ENCODE results near the gene CGNL1. TPM values are rescaled to one million over a fixed set of nuclear protein-coding genes. Genes with fewer than 3 reads are reported as not detected.

The CGNL1 gene
- total RNA-seq, 1 experiment from 2014 or later: 3.3 TPM

DNA sequence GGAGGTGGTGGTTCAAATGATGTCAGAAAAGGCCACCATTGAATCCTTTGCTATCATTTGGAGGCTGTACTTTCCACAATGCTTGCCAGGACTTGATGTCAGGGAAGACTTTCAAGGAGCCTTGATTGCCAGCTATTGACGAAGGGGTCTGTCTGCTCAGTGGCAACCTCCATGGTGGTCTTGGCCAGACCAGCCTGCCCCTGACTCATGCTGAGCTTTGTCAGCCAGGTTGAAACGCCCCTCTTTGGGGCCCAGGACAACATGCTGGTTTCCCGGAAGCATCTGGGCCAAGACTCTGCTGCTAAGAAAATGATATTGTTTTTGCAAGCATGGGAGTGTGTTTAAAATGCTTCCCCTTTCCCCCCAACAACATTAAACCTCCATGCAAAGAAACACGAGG is 26.7 kb downstream of the CGNL1 start:
- CTCF ChIA-PET: no interaction called here

DNA sequence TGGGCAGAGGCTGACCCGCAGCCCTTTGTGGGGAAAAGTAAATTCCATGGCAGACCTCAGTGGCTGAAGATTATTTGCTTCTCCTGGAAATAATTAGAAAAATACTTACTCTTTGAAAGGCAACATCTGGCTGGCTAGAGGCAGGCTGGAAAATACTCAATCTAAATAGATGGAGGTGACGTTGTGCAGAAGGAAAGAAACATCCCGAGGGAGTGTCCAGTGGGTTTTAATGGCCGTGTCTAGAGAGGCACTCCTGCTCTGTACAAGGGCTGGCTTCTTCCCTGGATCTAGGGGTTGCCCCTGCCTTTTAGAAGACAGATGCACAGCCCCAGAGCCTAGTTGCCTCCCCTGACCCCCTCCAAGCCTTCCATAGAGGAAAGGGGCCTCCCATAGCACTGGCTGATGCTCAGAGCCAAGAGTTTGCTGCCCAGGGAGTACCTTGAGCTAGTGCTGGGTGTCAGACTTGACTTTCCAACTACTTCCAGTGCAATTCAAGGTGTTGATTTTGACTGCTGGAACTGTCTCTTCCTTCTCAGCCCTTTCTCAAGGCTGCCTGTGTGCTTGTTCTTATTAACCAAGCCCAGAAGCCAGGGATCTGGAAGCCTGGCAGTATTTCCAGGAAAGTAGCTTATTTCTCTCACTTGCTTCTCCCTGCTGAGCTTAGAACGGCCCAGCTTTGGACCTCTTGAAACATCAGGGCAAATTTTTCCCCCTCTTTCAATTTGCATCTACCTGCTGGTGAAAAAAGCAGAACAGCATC is 27.4 kb downstream of the CGNL1 start:
- intact Hi-C loops (cut with micrococcal nuclease; ENCODE audit: unreplicated experiment): no loop called here
- Mint-ChIP-seq H3K27ac (ENCODE audit: unreplicated experiment) (no peak overlapping the region), H3K9me3 (ENCODE audit: low read depth, unreplicated experiment) (no peaks in the 10 kb centered on the region), H3K4me1 (ENCODE audit: low read depth, unreplicated experiment) (no peaks in the 10 kb centered on the region), H3K27me3 (ENCODE audit: unreplicated experiment) (peaks cover 16% of the 10 kb centered on the region), H3K36me3 (ENCODE audit: insufficient read depth, unreplicated experiment) (no peaks in the 10 kb centered on the region), H3K4me3 (ENCODE audit: low read depth, unreplicated experiment) (no peak overlapping the region)
- BruUV-seq (replicated peaks): no TSS peak
- DNase-seq: no peak
- CTCF ChIA-PET: no interaction called here
- TF ChIP-seq, protein P1, sequence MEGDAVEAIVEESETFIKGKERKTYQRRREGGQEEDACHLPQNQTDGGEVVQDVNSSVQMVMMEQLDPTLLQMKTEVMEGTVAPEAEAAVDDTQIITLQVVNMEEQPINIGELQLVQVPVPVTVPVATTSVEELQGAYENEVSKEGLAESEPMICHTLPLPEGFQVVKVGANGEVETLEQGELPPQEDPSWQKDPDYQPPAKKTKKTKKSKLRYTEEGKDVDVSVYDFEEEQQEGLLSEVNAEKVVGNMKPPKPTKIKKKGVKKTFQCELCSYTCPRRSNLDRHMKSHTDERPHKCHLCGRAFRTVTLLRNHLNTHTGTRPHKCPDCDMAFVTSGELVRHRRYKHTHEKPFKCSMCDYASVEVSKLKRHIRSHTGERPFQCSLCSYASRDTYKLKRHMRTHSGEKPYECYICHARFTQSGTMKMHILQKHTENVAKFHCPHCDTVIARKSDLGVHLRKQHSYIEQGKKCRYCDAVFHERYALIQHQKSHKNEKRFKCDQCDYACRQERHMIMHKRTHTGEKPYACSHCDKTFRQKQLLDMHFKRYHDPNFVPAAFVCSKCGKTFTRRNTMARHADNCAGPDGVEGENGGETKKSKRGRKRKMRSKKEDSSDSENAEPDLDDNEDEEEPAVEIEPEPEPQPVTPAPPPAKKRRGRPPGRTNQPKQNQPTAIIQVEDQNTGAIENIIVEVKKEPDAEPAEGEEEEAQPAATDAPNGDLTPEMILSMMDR (IDR thresholded peaks at IDR 0.05; ENCODE audit: unreplicated experiment): no peak

More for the DNA sequence above, 26.7 kb downstream of the CGNL1 start:
- H3K4me1 Mint-ChIP-seq (ENCODE audit: low read depth, unreplicated experiment): no peaks in the 10 kb centered on the region
- H3K27ac Mint-ChIP-seq (ENCODE audit: unreplicated experiment): no peak overlapping the region
- TF ChIP-seq, protein P1 (IDR thresholded peaks at IDR 0.05; ENCODE audit: unreplicated experiment): no peak
- no TSS peak for BruUV-seq (replicated peaks)
- no peaks in the 10 kb centered on the region for H3K9me3 Mint-ChIP-seq (ENCODE audit: low read depth, unreplicated experiment)
- DNase-seq: no peak
- intact Hi-C loops (cut with micrococcal nuclease; ENCODE audit: unreplicated experiment): no loop called here
- H3K36me3 Mint-ChIP-seq (ENCODE audit: insufficient read depth, unreplicated experiment): no peaks in the 10 kb centered on the region
- H3K27me3 Mint-ChIP-seq (ENCODE audit: unreplicated experiment): peaks cover 16% of the 10 kb centered on the region
- H3K4me3 Mint-ChIP-seq (ENCODE audit: low read depth, unreplicated experiment): no peak overlapping the region

DNA sequence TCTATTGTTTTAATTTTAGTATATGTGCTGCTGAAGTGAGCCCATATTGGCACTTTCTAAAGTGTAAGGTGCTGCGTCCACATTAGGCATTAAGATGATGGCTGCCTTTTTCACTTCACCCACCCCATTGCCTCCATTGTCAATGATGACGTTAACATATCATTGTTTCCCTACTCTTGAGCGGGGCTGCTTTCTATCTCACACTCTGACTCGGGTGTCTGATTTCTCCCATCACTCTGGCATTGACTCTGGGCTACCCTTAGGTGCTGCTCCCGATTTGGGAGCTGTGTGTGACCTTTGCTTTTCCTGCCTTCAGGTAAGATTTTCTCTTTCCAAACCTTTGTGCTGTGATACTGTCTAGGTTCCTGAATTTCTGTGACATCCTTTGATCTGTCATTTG is 28.8 kb downstream of the CGNL1 start:
- no TSS peak for BruUV-seq (replicated peaks)
- Mint-ChIP-seq H3K4me1 (ENCODE audit: low read depth, unreplicated experiment) (no peaks in the 10 kb centered on the region), H3K27ac (ENCODE audit: unreplicated experiment) (no peak overlapping the region), H3K36me3 (ENCODE audit: insufficient read depth, unreplicated experiment) (no peaks in the 10 kb centered on the region), H3K27me3 (ENCODE audit: unreplicated experiment) (peaks cover 16% of the 10 kb centered on the region), H3K4me3 (ENCODE audit: low read depth, unreplicated experiment) (no peak overlapping the region), H3K9me3 (ENCODE audit: low read depth, unreplicated experiment) (no peaks in the 10 kb centered on the region)
- intact Hi-C loops (cut with micrococcal nuclease; ENCODE audit: unreplicated experiment): no loop called here
- DNase-seq: no peak
- TF ChIP-seq, protein P1 (IDR thresholded peaks at IDR 0.05; ENCODE audit: unreplicated experiment): no peak
- CTCF ChIA-PET: no interaction called here

DNA sequence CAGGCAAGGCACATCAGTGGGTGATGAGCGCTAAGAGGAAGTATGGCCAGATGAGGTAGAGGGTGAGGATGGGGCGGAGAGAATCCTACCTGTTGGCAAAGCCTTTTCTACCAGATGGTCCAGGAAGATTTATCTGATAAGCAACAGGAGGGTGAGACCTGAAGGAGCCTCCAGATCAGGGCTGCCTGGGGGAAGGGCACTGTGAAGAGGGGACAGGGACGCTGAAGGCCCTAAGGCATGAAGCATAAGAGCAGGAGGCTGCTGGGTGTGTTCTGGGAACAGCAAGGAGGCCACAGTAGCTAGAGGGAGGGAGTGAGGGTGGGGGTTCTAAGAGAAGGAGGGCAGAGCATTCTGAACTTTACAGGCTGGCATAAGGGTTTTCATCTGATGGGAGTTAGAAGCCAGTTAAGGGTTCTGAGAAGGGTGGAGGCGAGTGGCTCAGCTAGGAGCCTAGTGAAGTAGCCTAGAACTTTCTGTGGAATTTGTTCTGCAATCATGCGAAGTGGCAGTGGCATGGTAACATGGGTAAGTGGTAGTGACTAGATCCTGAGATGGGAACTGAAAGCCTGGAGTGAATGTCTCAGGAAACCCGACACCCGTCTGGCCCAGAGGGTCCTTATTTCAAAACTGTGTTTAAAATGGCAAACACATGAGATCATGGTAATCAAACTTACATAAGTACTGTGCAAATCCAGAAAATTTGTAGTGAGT is 29.9 kb downstream of the CGNL1 start:
- H3K4me3 Mint-ChIP-seq (ENCODE audit: low read depth, unreplicated experiment): no peak overlapping the region
- H3K4me1 Mint-ChIP-seq (ENCODE audit: low read depth, unreplicated experiment): no peaks in the 10 kb centered on the region
- DNase-seq: no peak
- H3K27me3 Mint-ChIP-seq (ENCODE audit: unreplicated experiment): peaks cover 16% of the 10 kb centered on the region
- TF ChIP-seq, protein P1 (IDR thresholded peaks at IDR 0.05; ENCODE audit: unreplicated experiment): no peak
- CTCF ChIA-PET: no interaction called here
- no TSS peak for BruUV-seq (replicated peaks)
- no peaks in the 10 kb centered on the region for H3K36me3 Mint-ChIP-seq (ENCODE audit: insufficient read depth, unreplicated experiment)
- H3K9me3 Mint-ChIP-seq (ENCODE audit: low read depth, unreplicated experiment): no peaks in the 10 kb centered on the region
- no peak overlapping the region for H3K27ac Mint-ChIP-seq (ENCODE audit: unreplicated experiment)
- intact Hi-C loops (cut with micrococcal nuclease; ENCODE audit: unreplicated experiment): no loop called here
